CD8-positive, alpha-beta memory T cell (primary cell): ENCODE results near the gene RNF180. TPM values are rescaled to one million over a fixed set of nuclear protein-coding genes. Genes with fewer than 3 reads are reported as not detected.

Source experiments
- CTCF ChIA-PET: fragments of 350-600 bp; sonication (Branson Sonifier 250); formaldehyde crosslinking; loops from one replicate; lab custom pipeline; 2021; ENCODE audit warnings: antibody characterized with exemption; lab: Charles Lee
- POLR2A ChIA-PET: fragments of 350-600 bp; sonication (Branson Sonifier 250); formaldehyde crosslinking; loops from one replicate; lab custom pipeline; 2021; ENCODE audit warnings: antibody characterized with exemption; lab: Charles Lee
- DNase-seq, 5 donors: peaks; one replicate each; pipeline versions ENCODE4 v3.0.0 to v3.0.0-alpha.2; 2020 to 2022; ENCODE audit warnings: mixed read lengths in 1 of 5
- H3K27ac ChIP-seq: one replicate; pipeline ENCODE4 v1.7.0; 2013; ENCODE audit warnings: low read depth, mild to moderate bottlenecking, low read length, moderate library complexity
- H3K27me3 ChIP-seq: 2 replicates; pipeline ENCODE4 v1.7.0; 2013; ENCODE audit warnings: low read length, mild to moderate bottlenecking; ENCODE audit not compliant: insufficient read depth, poor library complexity, severe bottlenecking
- H3K36me3 ChIP-seq: 2 replicates; pipeline ENCODE4 v1.7.0; 2013; ENCODE audit warnings: mild to moderate bottlenecking, low read length, moderate library complexity; ENCODE audit not compliant: insufficient read depth
- H3K4me1 ChIP-seq: 2 replicates; pipeline ENCODE4 v1.7.0; 2013; ENCODE audit warnings: mild to moderate bottlenecking, low read length, moderate library complexity; ENCODE audit not compliant: insufficient read depth
- H3K4me3 ChIP-seq: 2 replicates; pipeline ENCODE4 v1.7.0; 2013; ENCODE audit warnings: mild to moderate bottlenecking, low read length
- H3K9me3 ChIP-seq: 2 replicates; pipeline ENCODE4 v1.7.0; 2013; ENCODE audit warnings: mild to moderate bottlenecking, low read length
- H3K27ac Mint-ChIP-seq, 8 donors: one replicate each; pipeline ENCODE4 v1.8.0; 2020 to 2021; ENCODE audit warnings: mixed read lengths in 8 of 8, mild to moderate bottlenecking in 6 of 8, inconsistent platforms in 3 of 8, moderate library complexity in 3 of 8
- H3K27me3 Mint-ChIP-seq, 2 donors: one replicate each; pipeline ENCODE4 v1.8.0; 2020 to 2021; ENCODE audit warnings: mixed read lengths in 2 of 2, mild to moderate bottlenecking in 1 of 2, moderate library complexity in 1 of 2
- H3K36me3 Mint-ChIP-seq, 3 donors: one replicate each; pipeline ENCODE4 v1.8.0; 2020 to 2021; ENCODE audit warnings: mixed read lengths in 3 of 3, inconsistent platforms in 1 of 3, mild to moderate bottlenecking in 1 of 3
- H3K4me1 Mint-ChIP-seq, 3 donors: one replicate each; pipeline ENCODE4 v1.8.0; 2020 to 2021; ENCODE audit warnings: mixed read lengths in 3 of 3, inconsistent platforms in 1 of 3, mild to moderate bottlenecking in 1 of 3
- H3K4me3 Mint-ChIP-seq, 7 donors: one replicate each; pipeline ENCODE4 v1.8.0; 2020 to 2021; ENCODE audit warnings: mixed read lengths in 7 of 7, mild to moderate bottlenecking in 6 of 7, moderate library complexity in 4 of 7, inconsistent platforms in 2 of 7
- H3K9me3 Mint-ChIP-seq, 5 donors: one replicate each; pipeline ENCODE4 v1.8.0; 2020 to 2022; ENCODE audit warnings: mixed read lengths in 5 of 5, mild to moderate bottlenecking in 3 of 5, moderate library complexity in 2 of 5, inconsistent platforms in 1 of 5
- polyA plus RNA-seq: library from polyadenylated mRNA; unstranded; fragments of 300-500 nt; fragmentation: Illumina TruSeq; gene quantifications from one replicate; pipeline ENCODE4 v1.2.3, GENCODE V29; 2021
- total RNA-seq, 2 experiments: library from RNA; stranded (reverse); gene quantifications; one replicate each; pipeline ENCODE4 v1.2.3, GENCODE V29; 2021

Gene RNF180
- total and polyA plus RNA-seq, 3 experiments from 2014 or later = not detected

- Histone ChIP-seq H3K4me3 (no peak overlapping the region), H3K4me1 (no peaks in the 10 kb centered on the region), H3K27me3 (no peaks in the 10 kb centered on the region), H3K9me3 (no peaks in the 10 kb centered on the region), H3K36me3 (no peaks in the 10 kb centered on the region), H3K27ac (no peak overlapping the region)
- no peak for DNase-seq
- Mint-ChIP-seq H3K4me3 (no peak overlapping the region), H3K4me1 (no peaks in the 10 kb centered on the region), H3K27me3 (no peaks in the 10 kb centered on the region), H3K36me3 (no peaks in the 10 kb centered on the region), H3K27ac (no peak overlapping the region), H3K9me3 (peaks cover 3 to 11% (median 5%) of the 10 kb centered on the region in 5 donors)
- ChIA-PET POLR2A (no interaction called here), CTCF (no interaction called here)
These were observed 165.1 kb downstream of the RNF180 start for GRCh38 chr5:64330728-64331231.

GRCh38 chr5:64331597-64332277 is 166.1 kb downstream of the RNF180 start:
- Histone ChIP-seq H3K27me3 (no peaks in the 10 kb centered on the region), H3K27ac (no peak overlapping the region), H3K4me3 (no peak overlapping the region), H3K9me3 (no peaks in the 10 kb centered on the region), H3K36me3 (no peaks in the 10 kb centered on the region), H3K4me1 (no peaks in the 10 kb centered on the region)
- no peak for DNase-seq
- POLR2A ChIA-PET = no interaction called here
- H3K9me3 Mint-ChIP-seq = peaks cover 0 to 10% (median 4%) of the 10 kb centered on the region in 5 donors
- CTCF ChIA-PET = no interaction called here
- H3K27ac Mint-ChIP-seq = no peak overlapping the region
- no peaks in the 10 kb centered on the region for H3K36me3 Mint-ChIP-seq
- H3K4me1 Mint-ChIP-seq = no peaks in the 10 kb centered on the region
- H3K27me3 Mint-ChIP-seq = no peaks in the 10 kb centered on the region
- no peak overlapping the region for H3K4me3 Mint-ChIP-seq

GRCh38 chr5:64333886-64334285 is 168.2 kb downstream of the RNF180 start:
- Mint-ChIP-seq H3K4me3 (no peak overlapping the region), H3K4me1 (no peaks in the 10 kb centered on the region), H3K9me3 (peaks cover 0 to 4% (median 2%) of the 10 kb centered on the region in 5 donors), H3K27ac (no peak overlapping the region), H3K36me3 (no peaks in the 10 kb centered on the region), H3K27me3 (no peaks in the 10 kb centered on the region)
- POLR2A ChIA-PET = no interaction called here
- CTCF ChIA-PET = no interaction called here
- Histone ChIP-seq H3K4me3 (no peak overlapping the region), H3K4me1 (no peaks in the 10 kb centered on the region), H3K27ac (no peak overlapping the region), H3K36me3 (no peaks in the 10 kb centered on the region), H3K27me3 (no peaks in the 10 kb centered on the region), H3K9me3 (no peaks in the 10 kb centered on the region)
- no peak for DNase-seq

DNA sequence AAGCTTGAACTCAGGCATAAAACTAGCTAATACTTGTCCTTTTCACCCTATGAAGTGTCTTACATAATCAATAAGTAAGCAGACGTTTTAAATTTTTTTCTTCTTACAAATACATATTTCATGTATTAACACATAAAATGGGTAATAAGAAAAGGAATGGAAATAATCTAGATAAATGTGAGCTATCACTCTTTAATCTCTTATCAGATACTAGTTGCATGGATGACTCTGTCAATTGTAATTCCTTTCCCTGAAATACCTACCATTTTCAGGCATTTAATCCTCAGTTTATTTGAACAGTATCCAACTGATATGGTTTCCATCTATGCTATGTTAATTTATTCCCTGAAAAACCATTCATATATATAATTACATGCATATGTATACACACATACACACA is 174.1 kb downstream of the RNF180 start:
- DNase-seq = no peak
- H3K4me3 Mint-ChIP-seq = no peak overlapping the region
- no peaks in the 10 kb centered on the region for H3K36me3 Mint-ChIP-seq
- no peaks in the 10 kb centered on the region for H3K27me3 Mint-ChIP-seq
- H3K27ac Mint-ChIP-seq = no peak overlapping the region
- Histone ChIP-seq H3K9me3 (no peaks in the 10 kb centered on the region), H3K27ac (no peak overlapping the region), H3K4me1 (no peaks in the 10 kb centered on the region), H3K27me3 (no peaks in the 10 kb centered on the region), H3K4me3 (no peak overlapping the region), H3K36me3 (no peaks in the 10 kb centered on the region)
- POLR2A ChIA-PET = interaction anchor here (0.6 kb wide), 1 partner anchor 15 kb away, joined by 3 read pairs; no protein-coding TSS in a partner anchor
- H3K9me3 Mint-ChIP-seq = peaks cover 3 to 15% (median 9%) of the 10 kb centered on the region in 5 donors
- no peaks in the 10 kb centered on the region for H3K4me1 Mint-ChIP-seq
- CTCF ChIA-PET = no interaction called here

- Mint-ChIP-seq H3K36me3 (no peaks in the 10 kb centered on the region), H3K27me3 (no peaks in the 10 kb centered on the region), H3K4me1 (no peaks in the 10 kb centered on the region), H3K9me3 (peaks cover 3 to 15% (median 9%) of the 10 kb centered on the region in 5 donors), H3K27ac (no peak overlapping the region), H3K4me3 (no peak overlapping the region)
- CTCF ChIA-PET = no interaction called here
- no peak for DNase-seq
- H3K9me3 ChIP-seq = no peaks in the 10 kb centered on the region
- no peaks in the 10 kb centered on the region for H3K27me3 ChIP-seq
- H3K4me3 ChIP-seq = no peak overlapping the region
- POLR2A ChIA-PET = no interaction called here
- H3K36me3 ChIP-seq = no peaks in the 10 kb centered on the region
- H3K27ac ChIP-seq = no peak overlapping the region
- H3K4me1 ChIP-seq = no peaks in the 10 kb centered on the region
These were observed 174.7 kb downstream of the RNF180 start for GRCh38 chr5:64340293-64340692.

DNA sequence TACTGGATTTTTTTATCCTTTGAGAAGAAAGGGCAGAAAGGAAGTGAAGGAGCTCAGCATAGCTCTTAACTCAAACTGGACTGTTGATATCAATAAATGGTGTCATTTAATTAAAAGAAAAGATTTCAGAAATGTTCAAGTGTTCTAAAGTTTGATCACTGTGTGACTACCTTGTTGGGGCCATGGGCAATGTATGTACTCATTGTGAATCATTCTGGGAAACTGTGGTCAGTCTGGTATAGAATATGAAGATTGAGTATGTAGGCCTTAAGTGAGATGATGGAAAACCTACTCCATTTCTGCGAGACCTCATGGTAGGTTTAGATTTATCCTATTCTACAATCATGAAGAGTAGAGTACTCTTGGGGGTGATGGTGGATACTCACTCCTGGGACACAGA is 175.7 kb downstream of the RNF180 start:
- Mint-ChIP-seq H3K36me3 (no peaks in the 10 kb centered on the region), H3K27me3 (no peaks in the 10 kb centered on the region), H3K4me1 (no peaks in the 10 kb centered on the region), H3K4me3 (no peak overlapping the region), H3K9me3 (peaks cover 3 to 15% (median 9%) of the 10 kb centered on the region in 5 donors), H3K27ac (no peak overlapping the region)
- no peak for DNase-seq
- Histone ChIP-seq H3K4me1 (no peaks in the 10 kb centered on the region), H3K36me3 (no peaks in the 10 kb centered on the region), H3K9me3 (no peaks in the 10 kb centered on the region), H3K27ac (no peak overlapping the region), H3K27me3 (no peaks in the 10 kb centered on the region), H3K4me3 (no peak overlapping the region)
- POLR2A ChIA-PET = no interaction called here
- CTCF ChIA-PET = no interaction called here

- Histone ChIP-seq H3K36me3 (no peaks in the 10 kb centered on the region), H3K4me3 (no peak overlapping the region), H3K27me3 (no peaks in the 10 kb centered on the region), H3K27ac (no peak overlapping the region), H3K4me1 (no peaks in the 10 kb centered on the region), H3K9me3 (no peaks in the 10 kb centered on the region)
- Mint-ChIP-seq H3K36me3 (no peaks in the 10 kb centered on the region), H3K4me3 (no peak overlapping the region), H3K4me1 (no peaks in the 10 kb centered on the region), H3K27ac (no peak overlapping the region), H3K27me3 (no peaks in the 10 kb centered on the region), H3K9me3 (peaks cover 3 to 21% (median 11%) of the 10 kb centered on the region in 5 donors)
- POLR2A ChIA-PET = no interaction called here
- no peak for DNase-seq
- CTCF ChIA-PET = no interaction called here
These were observed 178.9 kb downstream of the RNF180 start for GRCh38 chr5:64344501-64344900.

DNA sequence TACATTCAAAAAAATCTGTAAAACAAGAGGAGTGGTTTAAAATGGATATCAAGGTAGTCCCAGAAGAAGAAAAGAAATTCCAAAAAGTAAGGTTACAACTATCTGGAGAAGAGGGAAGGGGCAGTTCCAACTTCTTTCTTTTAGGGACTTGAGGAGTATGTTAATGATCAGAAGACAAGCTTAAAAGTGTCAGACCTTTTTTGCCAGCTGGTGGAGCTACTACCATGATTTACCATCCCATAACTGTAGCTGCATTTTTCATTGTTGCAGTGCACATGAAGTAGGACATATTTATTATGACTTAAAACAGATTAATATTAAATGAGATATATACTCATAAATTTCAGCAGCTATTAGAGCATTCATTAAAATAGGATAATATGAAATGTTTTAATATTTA is 181.7 kb downstream of the RNF180 start:
- no peaks in the 10 kb centered on the region for H3K4me1 ChIP-seq
- Mint-ChIP-seq H3K4me1 (no peaks in the 10 kb centered on the region), H3K27me3 (no peaks in the 10 kb centered on the region), H3K36me3 (no peaks in the 10 kb centered on the region), H3K9me3 (peaks cover 0 to 24% (median 5%) of the 10 kb centered on the region in 5 donors), H3K4me3 (no peak overlapping the region), H3K27ac (no peak overlapping the region)
- no peak for DNase-seq
- H3K4me3 ChIP-seq = no peak overlapping the region
- POLR2A ChIA-PET = no interaction called here
- no peaks in the 10 kb centered on the region for H3K27me3 ChIP-seq
- CTCF ChIA-PET = no interaction called here
- H3K36me3 ChIP-seq = no peaks in the 10 kb centered on the region
- no peaks in the 10 kb centered on the region for H3K9me3 ChIP-seq
- no peak overlapping the region for H3K27ac ChIP-seq
